Activated CD4-positive, CD25-positive, alpha-beta regulatory T cell treated with anti-CD3 and anti-CD28 coated beads, Interleukin-2, amount 50 U/mL, for 16 hours (primary cell): ENCODE data around the gene HOXB3.

Source experiments
- DNase-seq: peaks from one replicate; pipeline ENCODE4 v3.0.0-alpha.2; 2020; ENCODE audit warnings: low read depth, low spot score

HOXB3 gene

GRCh38 chr17:48597778-48598631, 8.0 kb upstream of the HOXB3 start:
- DNase-seq: no peak

DNA sequence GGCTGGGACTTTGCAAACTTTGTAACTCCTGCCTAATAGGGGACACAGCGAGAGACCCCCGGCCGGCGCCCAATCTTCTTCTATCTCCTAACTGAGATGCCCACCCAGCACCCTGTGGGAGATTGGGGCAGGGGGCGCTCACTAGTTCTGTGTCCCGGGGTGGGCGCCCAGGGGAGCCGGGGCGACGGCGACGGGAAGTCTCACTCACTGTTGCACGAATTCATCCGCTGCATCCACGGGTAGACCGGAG, 7.4 kb upstream of the HOXB3 start:
- DNase-seq: no peak

DNA sequence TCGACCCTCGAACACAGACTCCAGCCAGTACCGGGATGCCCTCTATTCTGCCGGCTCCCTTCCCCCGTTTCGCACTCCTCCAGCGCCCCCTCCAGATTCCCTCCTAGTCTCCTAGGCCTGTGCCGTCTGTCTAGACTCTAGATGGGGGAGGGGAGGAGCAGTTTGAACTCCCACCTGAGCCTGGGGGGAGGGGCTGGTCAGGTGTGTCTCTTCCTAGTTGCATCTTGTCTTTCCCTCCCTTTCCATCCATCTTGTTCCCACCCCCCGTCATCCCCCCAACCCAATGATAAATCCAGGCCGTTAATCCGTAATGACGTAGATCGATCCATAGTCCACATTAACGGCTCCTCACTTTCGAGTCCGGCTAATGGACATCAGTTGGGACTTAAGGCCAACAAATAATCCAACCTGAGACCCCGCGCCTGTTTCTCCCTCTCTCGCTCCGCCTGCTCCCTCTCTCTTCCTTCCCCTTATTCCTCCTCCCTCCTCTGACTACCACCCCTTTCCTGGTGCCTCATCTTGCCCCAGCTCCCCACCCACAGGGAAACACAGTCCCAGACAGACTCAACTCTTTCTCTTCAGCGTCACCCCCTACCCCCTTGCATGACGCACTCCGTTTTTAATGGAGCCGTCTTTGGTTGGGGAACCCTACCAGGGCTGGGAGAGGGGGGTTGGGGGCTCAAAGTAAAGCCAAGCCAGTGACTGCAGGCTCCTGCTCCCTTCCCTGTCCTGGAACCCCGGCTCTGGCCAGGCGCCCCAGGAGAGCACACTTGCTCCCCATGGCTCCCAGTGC, 6.9 kb upstream of the HOXB3 start:
- DNase-seq: no peak

DNA sequence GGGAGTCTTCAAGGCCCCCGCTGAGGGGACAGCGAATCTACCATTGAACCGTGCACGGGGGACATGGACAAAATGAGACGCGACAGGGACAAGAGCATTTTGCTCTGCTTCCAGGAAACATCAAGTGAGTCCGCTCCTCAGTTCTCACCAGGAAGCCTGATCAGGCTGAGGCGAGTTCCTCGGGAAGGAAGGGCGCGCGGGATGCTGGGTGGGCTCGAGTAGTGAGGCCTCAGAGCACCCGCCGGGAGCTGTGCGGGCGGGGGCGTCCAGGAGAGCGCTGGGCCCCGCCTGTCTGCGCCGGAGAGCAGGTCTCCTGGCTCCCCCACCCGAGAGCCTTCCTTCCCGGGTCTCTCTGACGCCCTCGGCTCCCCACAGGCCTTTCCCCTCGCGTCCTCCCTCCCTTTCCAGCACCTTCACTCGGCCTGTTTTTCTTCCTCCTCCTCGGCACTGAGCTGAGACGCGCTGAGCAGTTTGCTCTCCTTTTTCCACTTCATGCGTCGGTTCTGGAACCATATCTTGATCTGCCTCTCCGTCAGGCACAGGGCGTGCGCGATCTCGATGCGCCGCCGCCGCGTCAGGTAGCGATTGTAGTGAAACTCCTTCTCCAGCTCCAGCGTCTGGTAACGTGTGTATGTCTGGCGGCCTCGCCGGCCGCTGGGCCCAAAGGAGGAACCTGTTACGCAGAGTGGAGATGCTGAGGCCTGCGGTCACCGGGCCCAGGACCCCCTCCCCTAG, 6.1 kb upstream of the HOXB3 start:
- no peak for DNase-seq

- no peak for DNase-seq
These were observed 5.4 kb upstream of the HOXB3 start for GRCh38 chr17:48595278-48595999.

DNA sequence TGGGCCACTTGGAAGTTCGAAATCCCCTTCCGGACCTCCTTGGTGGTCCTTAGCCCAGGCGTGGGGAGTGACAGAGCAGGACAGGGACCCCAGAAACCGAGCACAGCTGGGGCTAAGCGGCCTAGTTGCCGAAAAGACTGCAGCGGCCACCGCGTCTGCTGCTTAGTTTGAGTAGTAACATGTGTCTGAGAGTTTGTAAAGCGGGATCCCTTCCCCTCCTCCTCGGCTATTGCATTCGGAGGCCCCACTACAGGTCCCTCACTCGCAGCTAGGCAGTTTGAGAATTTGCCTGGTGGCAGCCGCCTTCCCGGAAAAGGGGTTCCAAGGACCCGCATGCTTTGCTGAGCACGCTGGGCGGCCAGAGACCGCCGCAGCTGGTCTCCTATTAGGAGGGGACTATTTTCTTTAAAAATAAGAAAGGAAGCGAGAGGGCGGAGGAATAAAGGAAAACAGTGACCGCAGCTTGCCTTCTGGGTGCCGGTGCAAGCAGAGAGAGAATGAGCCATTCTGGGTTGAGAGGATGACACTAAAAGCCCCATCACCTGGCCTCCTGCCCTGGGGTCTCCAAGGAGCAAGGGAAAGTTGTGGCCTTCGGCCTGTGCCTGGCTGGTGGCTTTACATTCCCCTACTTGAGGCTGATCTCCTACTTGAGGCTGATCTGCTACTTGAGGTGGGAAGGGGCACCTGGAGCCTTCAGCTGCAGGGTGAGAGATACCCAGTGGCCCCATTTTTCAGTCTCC, 4.7 kb upstream of the HOXB3 start:
- DNase-seq: no peak

DNA sequence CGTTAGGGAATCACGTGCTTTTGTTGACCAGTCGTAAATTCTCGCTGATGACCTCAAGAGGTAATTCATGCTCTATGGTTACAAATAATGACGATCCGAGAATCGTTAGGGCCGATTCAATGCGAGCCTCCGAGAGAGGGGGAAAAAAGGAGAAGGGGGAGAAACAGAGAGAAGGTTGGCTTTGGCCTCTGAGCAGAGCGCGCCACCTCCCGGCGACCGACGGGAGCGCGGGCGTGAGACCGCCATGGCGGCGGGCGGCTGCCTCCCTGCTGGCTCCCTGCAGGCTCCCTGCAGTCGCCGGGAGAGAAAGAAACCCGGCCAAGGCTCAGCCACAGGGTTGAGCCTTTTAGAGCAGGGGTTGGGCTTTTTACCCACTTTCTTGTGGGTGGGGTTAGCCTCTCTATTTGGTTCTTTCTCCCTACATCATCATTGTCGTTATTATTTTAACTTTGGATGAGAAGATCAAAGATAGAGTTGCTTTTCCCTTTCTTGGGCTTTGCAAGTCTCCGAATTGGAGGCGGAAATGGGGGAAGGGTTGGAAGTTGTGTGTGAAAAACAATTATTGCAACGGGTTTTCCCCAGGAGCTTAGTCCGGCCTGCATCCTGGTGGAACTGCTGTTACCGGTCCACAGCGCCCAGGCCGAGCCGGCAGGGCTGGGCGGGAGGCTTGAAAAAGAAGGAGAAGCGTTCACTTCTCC, 3.9 kb upstream of the HOXB3 start:
- DNase-seq: peak; percentile 58

GRCh38 chr17:48593126-48593829, 3.2 kb upstream of the HOXB3 start, which contains the start of gene HOXB5:
Gene HOXB5 (minus strand): TSS chr17:48593779. CDS start chr17:48593682, 97 bp downstream.
- no peak for DNase-seq

GRCh38 chr17:48592577-48592976, 2.5 kb upstream of the HOXB3 start:
- DNase-seq: no peak

- DNase-seq: no peak
These were observed 2.0 kb upstream of the HOXB3 start for GRCh38 chr17:48592057-48592514.

- DNase-seq: no peak
These were observed 1.4 kb upstream of the HOXB3 start for GRCh38 chr17:48591255-48592056.

DNA sequence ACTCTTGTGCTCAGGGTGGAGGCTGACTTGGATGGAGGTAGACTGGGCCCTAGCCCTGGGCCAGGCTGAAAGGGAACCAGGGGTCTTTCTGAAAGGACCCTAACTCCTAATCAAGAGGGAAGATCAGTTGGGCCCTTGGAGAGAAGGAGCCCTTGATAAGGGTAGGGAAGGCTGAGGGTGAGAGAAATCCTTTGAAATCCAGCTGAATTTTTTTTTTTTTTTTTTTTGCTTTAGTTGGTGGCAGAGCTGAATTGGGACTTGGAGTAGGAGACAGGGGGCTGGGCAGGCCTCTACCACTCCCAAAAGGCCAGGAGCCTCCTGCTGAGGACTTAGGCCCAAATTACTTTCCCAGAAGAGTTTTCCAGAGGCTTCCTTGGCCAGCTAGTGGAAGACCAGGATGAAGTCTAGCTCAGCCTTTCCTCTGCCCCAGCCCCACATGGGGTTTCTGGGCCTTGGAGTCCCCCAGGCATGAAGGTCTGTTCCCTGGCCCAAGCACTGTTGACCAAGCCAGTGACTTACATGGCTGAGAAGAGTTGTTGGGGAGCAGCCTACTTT, 643 bp upstream of the HOXB3 start:
- no peak for DNase-seq

GRCh38 chr17:48589060-48589830, 796 bp downstream of the HOXB3 start:
- no peak for DNase-seq

DNA sequence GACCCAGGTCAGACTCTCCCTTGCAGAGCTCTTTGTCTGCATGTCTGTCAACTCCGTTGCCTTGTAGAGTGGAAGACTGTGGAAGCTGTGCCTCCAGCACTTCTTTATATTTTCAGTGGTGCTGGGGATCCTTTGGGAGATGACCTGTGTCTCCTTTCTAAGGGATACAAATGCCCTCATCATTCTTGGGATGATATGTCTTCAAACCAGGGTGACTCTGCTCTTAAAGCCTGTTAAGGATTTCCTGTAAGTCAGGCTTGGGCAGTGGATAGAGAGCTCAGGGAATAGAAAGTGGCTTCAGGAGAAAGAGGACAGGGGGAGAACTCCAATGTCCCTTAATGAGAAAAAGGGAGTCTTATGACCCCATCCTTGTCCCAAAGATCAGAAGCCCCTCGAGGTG, 1.5 kb downstream of the HOXB3 start:
- DNase-seq: no peak

DNA sequence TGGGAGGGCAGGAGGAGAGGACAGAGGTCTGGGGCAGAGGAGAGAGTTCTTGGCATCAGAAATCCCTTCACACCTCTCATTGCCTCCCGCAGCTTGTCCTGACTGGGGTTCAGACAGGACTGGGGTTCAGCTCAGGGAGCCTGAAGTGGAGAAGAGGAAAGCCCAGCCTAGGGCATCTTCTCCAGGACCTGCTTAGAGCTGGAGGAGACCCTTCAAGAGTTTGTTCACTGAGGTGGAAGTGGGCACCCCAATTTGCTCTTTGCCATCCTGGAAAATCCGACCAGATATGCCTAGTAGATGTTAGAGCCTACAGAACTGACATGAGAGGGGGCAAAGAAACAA, 2.0 kb downstream of the HOXB3 start:
- DNase-seq: no peak

GRCh38 chr17:48587276-48588073, 2.6 kb downstream of the HOXB3 start:
- no peak for DNase-seq
